HFF-Myc (cell line): ENCODE measurements around the gene FBXL20.
A peak's percentile ranks its signal among the peaks of the same experiment; 100 is the strongest.

ENCODE experiments used
- DNase-seq: peaks from one replicate; pipeline ENCODE4 v3.0.0-alpha.2; 2011; ENCODE audit warnings: low read depth; ENCODE audit errors: extremely low read depth
- H3K4me3 ChIP-seq: replicated peaks from 2 replicates; pipeline ENCODE4 v1.5.1; 2011; ENCODE audit warnings: low read depth, mild to moderate bottlenecking, control low read depth, low read length
- CTCF ChIP-seq: IDR thresholded peaks from 2 replicates; pipeline ENCODE4 v1.5.1; 2012; ENCODE audit warnings: mild to moderate bottlenecking, low read depth, low read length, control low read depth; ENCODE audit errors: missing control alignments

FBXL20 gene

GRCh38 chr17:39229274-39229913 lies 172.0 kb downstream of the FBXL20 start:
- DNase-seq = no peak
- no peak overlapping the region for H3K4me3 ChIP-seq
- no peak for TF ChIP-seq CTCF

GRCh38 chr17:39227364-39227919 lies 174.0 kb downstream of the FBXL20 start:
- DNase-seq = no peak
- TF ChIP-seq CTCF = no peak

GRCh38 chr17:39225959-39226683 lies 175.3 kb downstream of the FBXL20 start:
- no peak for DNase-seq
- H3K4me3 ChIP-seq = peak overlapping the region; percentile 15
- no peak for TF ChIP-seq CTCF

More at GRCh38 chr17:39227364-39227919, 174.0 kb downstream of the FBXL20 start:
- H3K4me3 ChIP-seq = no peak overlapping the region

- no peak for DNase-seq
- H3K4me3 ChIP-seq = peak within 1 kb of the TSS; percentile 15
- TF ChIP-seq CTCF = no peak
Observed at GRCh38 chr17:39225308-39225958, 176.0 kb downstream of the FBXL20 start, which contains the start of gene STAC2. Gene STAC2, minus strand, starts transcription at chr17:39225945. Its CDS starts 443 bp downstream, at chr17:39225502.

GRCh38 chr17:39224778-39225307 lies 176.6 kb downstream of the FBXL20 start:
- H3K4me3 ChIP-seq = no peak overlapping the region

More at GRCh38 chr17:39224778-39225307, 176.6 kb downstream of the FBXL20 start:
- no peak for TF ChIP-seq CTCF
- no peak for DNase-seq
